GM23338 (cell line): ENCODE data around the gene MTHFD2L. TPM values are rescaled to one million over a fixed set of nuclear protein-coding genes. Genes with fewer than 3 reads are reported as not detected.

ENCODE experiments used
- ATAC-seq: fragments of 200-7000 bp; cut with Tn5 transposase; 3 replicates; pipeline ENCODE4 v1.9.1; 2020
- DNase-seq: peaks from one replicate; pipeline ENCODE4 v3.0.0-alpha.2; 2015; ENCODE audit warnings: low spot score
- H2AFZ ChIP-seq: fragments of 200-600 bp; sonication (generic); 2 replicates; pipeline ENCODE4 v1.8.0; 2016; ENCODE audit warnings: antibody characterized with exemption, mild to moderate bottlenecking, moderate library complexity
- H3F3A ChIP-seq: fragments of 200-600 bp; sonication (generic); replicated peaks from 2 replicates; pipeline ENCODE4 v1.8.0; 2017; ENCODE audit warnings: antibody characterized with exemption, mixed run types, low read depth
- H3K27ac ChIP-seq: fragments of 200-600 bp; sonication (generic); 2 replicates; pipeline ENCODE4 v1.6.1; 2016; ENCODE audit warnings: low read depth
- H3K27me3 ChIP-seq: fragments of 200-600 bp; sonication (generic); 2 replicates; pipeline ENCODE4 v1.8.0; 2016; ENCODE audit warnings: mild to moderate bottlenecking, mixed run types, moderate library complexity; ENCODE audit not compliant: insufficient read depth
- H3K36me3 ChIP-seq: fragments of 200-600 bp; sonication (generic); 2 replicates; pipeline ENCODE4 v1.8.0; 2016; ENCODE audit warnings: mild to moderate bottlenecking; ENCODE audit not compliant: insufficient read depth
- H3K4me1 ChIP-seq: fragments of 200-600 bp; sonication (generic); 2 replicates; pipeline ENCODE4 v1.8.0; 2016; ENCODE audit warnings: mild to moderate bottlenecking, moderate library complexity; ENCODE audit not compliant: insufficient read depth
- H3K4me2 ChIP-seq: fragments of 200-600 bp; sonication (generic); 2 replicates; pipeline ENCODE4 v1.7.1; 2017; ENCODE audit warnings: mixed run types
- H3K4me3 ChIP-seq: fragments of 200-600 bp; sonication (generic); 2 replicates; pipeline ENCODE4 v1.6.1; 2016; ENCODE audit warnings: mixed run types
- H3K79me2 ChIP-seq: fragments of 200-600 bp; sonication (generic); replicated peaks from 2 replicates; pipeline ENCODE4 v1.8.0; 2017; ENCODE audit warnings: mild to moderate bottlenecking; ENCODE audit not compliant: insufficient read depth
- H3K9me2 ChIP-seq: fragments of 200-600 bp; sonication (generic); 2 replicates; pipeline ENCODE4 v1.8.0; 2017; ENCODE audit not compliant: insufficient read depth
- H4K20me1 ChIP-seq: fragments of 200-600 bp; sonication (generic); replicated peaks from 2 replicates; pipeline ENCODE4 v1.8.0; 2017; ENCODE audit warnings: mild to moderate bottlenecking; ENCODE audit not compliant: insufficient read depth
- H3K27ac Mint-ChIP-seq: 2 replicates; pipeline ENCODE4 v1.8.0; 2020; ENCODE audit warnings: inconsistent platforms, mild to moderate bottlenecking, moderate library complexity, mixed read lengths
- H3K27me3 Mint-ChIP-seq: 3 replicates; pipeline ENCODE4 v1.8.0; 2022; ENCODE audit warnings: low read depth, mild to moderate bottlenecking, moderate library complexity, mixed read lengths, inconsistent platforms; ENCODE audit not compliant: insufficient read depth, poor library complexity
- H3K36me3 Mint-ChIP-seq: 3 replicates; pipeline ENCODE4 v1.8.0; 2021; ENCODE audit warnings: low read depth, mild to moderate bottlenecking, inconsistent platforms, moderate library complexity, mixed read lengths
- H3K4me1 Mint-ChIP-seq: 3 replicates; pipeline ENCODE4 v1.8.0; 2020; ENCODE audit warnings: mild to moderate bottlenecking, inconsistent platforms, mixed read lengths
- H3K4me3 Mint-ChIP-seq: 3 replicates; pipeline ENCODE4 v1.8.0; 2021; ENCODE audit warnings: moderate library complexity, mild to moderate bottlenecking, inconsistent platforms, mixed read lengths
- H3K9me3 Mint-ChIP-seq: 3 replicates; pipeline ENCODE4 v1.8.0; 2020; ENCODE audit warnings: moderate library complexity, mild to moderate bottlenecking, inconsistent platforms, mixed read lengths
- CREB1 ChIP-seq: fragments of 250-450 bp; sonication (Bioruptor Pico); IDR thresholded peaks from 2 replicates; pipeline ENCODE4 v1.5.0; 2020; ENCODE audit warnings: low read depth, mild to moderate bottlenecking, moderate library complexity
- ETS1 ChIP-seq: IDR thresholded peaks from 2 replicates; pipeline ENCODE4 v1.6.1; 2016; ENCODE audit warnings: antibody characterized with exemption
- EZH2 ChIP-seq: fragments of 200-600 bp; sonication (generic); IDR thresholded peaks from one replicate; pipeline ENCODE4 v1.8.0; 2017; ENCODE audit warnings: antibody characterized with exemption, mild to moderate bottlenecking, low read depth; ENCODE audit not compliant: unreplicated experiment
- EZH2phosphoT487 ChIP-seq: fragments of 200-600 bp; sonication (generic); IDR thresholded peaks from one replicate; pipeline ENCODE4 v1.8.1; 2018; ENCODE audit warnings: antibody characterized with exemption; ENCODE audit not compliant: unreplicated experiment
- JUNB ChIP-seq: IDR thresholded peaks from one replicate; pipeline ENCODE4 v1.6.1; 2016; ENCODE audit warnings: antibody characterized with exemption; ENCODE audit not compliant: unreplicated experiment
- POLR2AphosphoS5 ChIP-seq: IDR thresholded peaks from 2 replicates; pipeline ENCODE4 v1.6.1; 2016; ENCODE audit warnings: antibody characterized with exemption, low read depth
- STAT1 ChIP-seq: IDR thresholded peaks from one replicate; pipeline ENCODE4 v1.6.1; 2016; ENCODE audit warnings: antibody characterized with exemption; ENCODE audit not compliant: unreplicated experiment
- ZNF462 ChIP-seq: fragments of 250-450 bp; sonication (Bioruptor Pico); IDR thresholded peaks from 2 replicates; pipeline ENCODE4 v1.5.0; 2020; ENCODE audit warnings: mild to moderate bottlenecking, moderate library complexity
- polyA plus RNA-seq: library from polyadenylated mRNA; unstranded; fragments of >200 nt; fragmentation: Nextera tagmentation; extraction: Ambion mirVana; gene quantifications from 2 replicates; pipeline ENCODE4 v1.2.1, GENCODE V29; 2016
- total RNA-seq: library from RNA; depleted of rRNA; stranded (reverse); fragments of >200 nt; shearing (Covaris generic); gene quantifications from 2 replicates; pipeline ENCODE4 v1.2.3, GENCODE V29; 2014
- TF ChIP-seq, protein P1 (sequence below): IDR thresholded peaks from one replicate; pipeline ENCODE4 v1.6.1; 2018; ENCODE audit warnings: antibody characterized with exemption; ENCODE audit not compliant: unreplicated experiment
- TF ChIP-seq, protein P2 (sequence below), 2 experiments: fragments of 200-600 bp in 1 of 2; sonication (generic) in 1 of 2; conservative IDR thresholded peaks; 2 replicates each; pipeline versions ENCODE4 v1.5.1 to v1.6.1; 2016 to 2017; ENCODE audit warnings: antibody characterized with exemption in 2 of 2, low read depth in 2 of 2, mild to moderate bottlenecking in 2 of 2, moderate library complexity in 1 of 2

Gene MTHFD2L
- total and polyA plus RNA-seq, 2 experiments from 2014 or later, result 24.4 to 35.7 TPM

DNA sequence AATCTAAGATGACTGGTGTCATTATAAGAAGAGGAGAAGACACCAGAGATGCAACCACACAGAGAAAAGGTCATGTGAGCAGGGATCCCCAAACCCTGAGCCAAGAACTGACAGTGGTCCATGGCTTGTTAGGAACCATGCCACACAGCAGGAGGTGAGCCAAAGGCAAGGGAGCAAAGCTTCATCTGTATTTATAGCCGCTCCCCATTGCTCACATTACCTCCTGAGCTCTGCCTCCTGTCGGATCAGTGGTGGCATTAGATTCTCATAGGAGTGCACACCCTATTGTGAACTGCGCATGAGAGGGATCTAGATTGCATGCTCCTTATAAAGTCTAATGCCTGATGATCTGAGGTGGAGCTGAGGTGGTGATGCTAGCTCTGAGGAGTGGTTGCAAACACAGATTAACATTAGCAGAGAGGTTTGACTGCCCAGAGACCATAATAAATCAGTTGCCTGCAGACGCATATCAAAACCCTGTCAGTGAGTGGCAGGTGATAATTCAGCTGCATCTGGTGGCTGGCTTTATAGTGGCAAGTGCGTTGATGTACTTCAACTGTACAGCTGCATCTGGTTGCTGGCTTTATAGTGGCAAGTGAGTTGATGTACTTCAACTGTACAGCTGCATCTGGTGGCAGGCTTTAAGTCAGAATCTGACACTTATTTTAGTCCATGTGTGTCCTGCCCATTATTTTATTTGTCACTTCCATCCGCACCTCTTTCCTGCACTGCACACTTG, 39.1 kb upstream of the MTHFD2L start (continued):
- TF ChIP-seq STAT1 (no peak), JUNB (no peak), POLR2AphosphoS5 (no peak), EZH2phosphoT487 (no peak), CREB1 (no peak), ETS1 (no peak)
- TF ChIP-seq, protein P1, sequence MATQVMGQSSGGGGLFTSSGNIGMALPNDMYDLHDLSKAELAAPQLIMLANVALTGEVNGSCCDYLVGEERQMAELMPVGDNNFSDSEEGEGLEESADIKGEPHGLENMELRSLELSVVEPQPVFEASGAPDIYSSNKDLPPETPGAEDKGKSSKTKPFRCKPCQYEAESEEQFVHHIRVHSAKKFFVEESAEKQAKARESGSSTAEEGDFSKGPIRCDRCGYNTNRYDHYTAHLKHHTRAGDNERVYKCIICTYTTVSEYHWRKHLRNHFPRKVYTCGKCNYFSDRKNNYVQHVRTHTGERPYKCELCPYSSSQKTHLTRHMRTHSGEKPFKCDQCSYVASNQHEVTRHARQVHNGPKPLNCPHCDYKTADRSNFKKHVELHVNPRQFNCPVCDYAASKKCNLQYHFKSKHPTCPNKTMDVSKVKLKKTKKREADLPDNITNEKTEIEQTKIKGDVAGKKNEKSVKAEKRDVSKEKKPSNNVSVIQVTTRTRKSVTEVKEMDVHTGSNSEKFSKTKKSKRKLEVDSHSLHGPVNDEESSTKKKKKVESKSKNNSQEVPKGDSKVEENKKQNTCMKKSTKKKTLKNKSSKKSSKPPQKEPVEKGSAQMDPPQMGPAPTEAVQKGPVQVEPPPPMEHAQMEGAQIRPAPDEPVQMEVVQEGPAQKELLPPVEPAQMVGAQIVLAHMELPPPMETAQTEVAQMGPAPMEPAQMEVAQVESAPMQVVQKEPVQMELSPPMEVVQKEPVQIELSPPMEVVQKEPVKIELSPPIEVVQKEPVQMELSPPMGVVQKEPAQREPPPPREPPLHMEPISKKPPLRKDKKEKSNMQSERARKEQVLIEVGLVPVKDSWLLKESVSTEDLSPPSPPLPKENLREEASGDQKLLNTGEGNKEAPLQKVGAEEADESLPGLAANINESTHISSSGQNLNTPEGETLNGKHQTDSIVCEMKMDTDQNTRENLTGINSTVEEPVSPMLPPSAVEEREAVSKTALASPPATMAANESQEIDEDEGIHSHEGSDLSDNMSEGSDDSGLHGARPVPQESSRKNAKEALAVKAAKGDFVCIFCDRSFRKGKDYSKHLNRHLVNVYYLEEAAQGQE, result no peak
- TF ChIP-seq, protein P2, sequence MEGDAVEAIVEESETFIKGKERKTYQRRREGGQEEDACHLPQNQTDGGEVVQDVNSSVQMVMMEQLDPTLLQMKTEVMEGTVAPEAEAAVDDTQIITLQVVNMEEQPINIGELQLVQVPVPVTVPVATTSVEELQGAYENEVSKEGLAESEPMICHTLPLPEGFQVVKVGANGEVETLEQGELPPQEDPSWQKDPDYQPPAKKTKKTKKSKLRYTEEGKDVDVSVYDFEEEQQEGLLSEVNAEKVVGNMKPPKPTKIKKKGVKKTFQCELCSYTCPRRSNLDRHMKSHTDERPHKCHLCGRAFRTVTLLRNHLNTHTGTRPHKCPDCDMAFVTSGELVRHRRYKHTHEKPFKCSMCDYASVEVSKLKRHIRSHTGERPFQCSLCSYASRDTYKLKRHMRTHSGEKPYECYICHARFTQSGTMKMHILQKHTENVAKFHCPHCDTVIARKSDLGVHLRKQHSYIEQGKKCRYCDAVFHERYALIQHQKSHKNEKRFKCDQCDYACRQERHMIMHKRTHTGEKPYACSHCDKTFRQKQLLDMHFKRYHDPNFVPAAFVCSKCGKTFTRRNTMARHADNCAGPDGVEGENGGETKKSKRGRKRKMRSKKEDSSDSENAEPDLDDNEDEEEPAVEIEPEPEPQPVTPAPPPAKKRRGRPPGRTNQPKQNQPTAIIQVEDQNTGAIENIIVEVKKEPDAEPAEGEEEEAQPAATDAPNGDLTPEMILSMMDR (conservative IDR thresholded peaks at IDR 0.05; ENCODE audit: low read depth in 2 of 2), result no peak

DNA sequence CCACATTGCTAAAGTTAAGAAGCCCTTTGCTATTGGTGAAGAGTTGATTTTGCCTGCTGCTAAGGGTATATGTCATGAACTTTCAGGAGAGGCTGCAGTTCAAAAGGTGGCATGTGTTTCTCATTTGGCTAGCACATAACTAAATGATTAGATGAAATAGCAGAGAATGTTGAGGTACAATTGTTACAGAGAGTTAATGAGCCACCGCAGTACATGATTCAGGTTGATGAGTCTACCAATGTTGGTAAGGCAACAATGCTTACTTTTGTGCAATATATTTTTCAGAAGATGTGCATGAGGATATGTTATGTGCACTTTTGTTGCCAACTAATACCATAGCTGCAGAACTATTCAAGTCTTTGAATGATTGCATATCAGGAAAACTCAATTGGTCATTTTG, 37.8 kb upstream of the MTHFD2L start:
- no peak overlapping the region for H3K4me3 Mint-ChIP-seq
- DNase-seq (no peak), ATAC-seq (no peak)
- H3K4me1 Mint-ChIP-seq, result no peaks in the 10 kb centered on the region; the same call in 2 of the 3 replicates
- peaks cover 16% of the 10 kb centered on the region for H3K9me3 Mint-ChIP-seq
- Histone ChIP-seq H3K4me2 (no peak overlapping the region), H3K27me3 (no peaks in the 10 kb centered on the region), H3K27ac (no peak overlapping the region), H3K79me2 (no peaks in the 10 kb centered on the region), H4K20me1 (no peaks in the 10 kb centered on the region), H3K4me3 (no peak overlapping the region), H3K36me3 (no peaks in the 10 kb centered on the region), H2AFZ (0 out of 2 replicates have a peak overlapping the region, but pooled peaks have one; percentile 16), H3K9me2 (0 out of 2 replicates have a peak, but pooled peaks cover 3% of the 10 kb centered on the region), H3K4me1 (no peaks in the 10 kb centered on the region), H3F3A (no peaks in the 10 kb centered on the region)
- H3K36me3 Mint-ChIP-seq, result peaks cover 10% of the 10 kb centered on the region; the same call in 2 of the 3 replicates
- no peak overlapping the region for H3K27ac Mint-ChIP-seq
- no peaks in the 10 kb centered on the region for H3K27me3 Mint-ChIP-seq
- TF ChIP-seq EZH2phosphoT487 (no peak), EZH2 (no peak), ETS1 (no peak), JUNB (no peak), ZNF462 (CRISPR knock-in tag) (no peak)
